Nephron progenitor cell (in vitro differentiated cells): Measurements from ENCODE around the gene TBC1D10A.

Experiments
- DNase-seq: peaks from one replicate; pipeline ENCODE4 v3.0.0; 2021
- H3K27ac Mint-ChIP-seq: 2 replicates; pipeline ENCODE4 v1.8.0; 2021; ENCODE audit warnings: mild to moderate bottlenecking, moderate library complexity, mixed read lengths
- H3K27me3 Mint-ChIP-seq: 2 replicates; pipeline ENCODE4 v1.8.0; 2021; ENCODE audit warnings: mild to moderate bottlenecking, low read depth, mixed read lengths; ENCODE audit not compliant: poor library complexity
- H3K36me3 Mint-ChIP-seq: 2 replicates; pipeline ENCODE4 v1.8.0; 2021; ENCODE audit warnings: low read depth, mixed read lengths
- H3K4me1 Mint-ChIP-seq: 2 replicates; pipeline ENCODE4 v1.8.0; 2021; ENCODE audit warnings: mixed read lengths
- H3K4me3 Mint-ChIP-seq: 2 replicates; pipeline ENCODE4 v1.8.0; 2021; ENCODE audit warnings: mild to moderate bottlenecking, moderate library complexity, mixed read lengths
- H3K9me3 Mint-ChIP-seq: 2 replicates; pipeline ENCODE4 v1.8.0; 2021; ENCODE audit warnings: mild to moderate bottlenecking, moderate library complexity, mixed read lengths
- CTCF ChIP-seq: fragments of 200-600 bp; sonication (generic); IDR thresholded peaks from 2 replicates; pipeline ENCODE4 v1.5.0; 2021; ENCODE audit warnings: antibody characterized with exemption

The TBC1D10A gene

GRCh38 chr22:30305519-30305905 lies 21.2 kb downstream of the TBC1D10A start:
- Mint-ChIP-seq H3K36me3 (no peaks in the 10 kb centered on the region), H3K4me3 (no peak overlapping the region), H3K4me1 (peaks cover 44% of the 10 kb centered on the region), H3K9me3 (no peaks in the 10 kb centered on the region), H3K27ac (peak overlapping the region; percentile 70), H3K27me3 (peaks cover 5% of the 10 kb centered on the region)
- no peak for TF ChIP-seq CTCF
- no peak for DNase-seq

- Mint-ChIP-seq H3K27me3 (peaks cover under 1% of the 10 kb centered on the region), H3K4me1 (peaks cover 36% of the 10 kb centered on the region), H3K27ac (peak overlapping the region; percentile 70), H3K4me3 (no peak overlapping the region), H3K9me3 (no peaks in the 10 kb centered on the region), H3K36me3 (no peaks in the 10 kb centered on the region)
- no peak for DNase-seq
- TF ChIP-seq CTCF: no peak
These were observed 22.1 kb downstream of the TBC1D10A start for GRCh38 chr22:30304495-30305244.

GRCh38 chr22:30302810-30303138 lies 24.0 kb downstream of the TBC1D10A start:
- Mint-ChIP-seq H3K9me3 (no peaks in the 10 kb centered on the region), H3K27ac (peak overlapping the region; percentile 23), H3K4me3 (no peak overlapping the region), H3K4me1 (peaks cover 20% of the 10 kb centered on the region), H3K36me3 (no peaks in the 10 kb centered on the region), H3K27me3 (no peaks in the 10 kb centered on the region)
- no peak for DNase-seq
- TF ChIP-seq CTCF: no peak

- Mint-ChIP-seq H3K27ac (no peak overlapping the region), H3K9me3 (no peaks in the 10 kb centered on the region), H3K27me3 (no peaks in the 10 kb centered on the region), H3K36me3 (no peaks in the 10 kb centered on the region), H3K4me1 (peaks cover 16% of the 10 kb centered on the region), H3K4me3 (no peak overlapping the region)
- TF ChIP-seq CTCF: no peak
- no peak for DNase-seq
These were observed 24.5 kb downstream of the TBC1D10A start for GRCh38 chr22:30301995-30302809.

GRCh38 chr22:30299322-30299721 lies 27.4 kb downstream of the TBC1D10A start:
- Mint-ChIP-seq H3K36me3 (no peaks in the 10 kb centered on the region), H3K4me1 (peaks cover 7% of the 10 kb centered on the region), H3K27ac (no peak overlapping the region), H3K27me3 (no peaks in the 10 kb centered on the region), H3K4me3 (no peak overlapping the region), H3K9me3 (no peaks in the 10 kb centered on the region)
- no peak for TF ChIP-seq CTCF
- DNase-seq: no peak
